ENCODE results near the gene ANKMY1. TPM values are rescaled to one million over a fixed set of nuclear protein-coding genes. Genes with fewer than 3 reads are reported as not detected.
A peak's percentile ranks its signal among the peaks of the same experiment; 100 is the strongest.

The ANKMY1 gene
- total and polyA plus RNA-seq, 2 of the 13 experiments (the other 11 are each of a cell fraction or from before 2014, with no cell fraction given), result 11.7 to 18.8 TPM

GRCh38 chr2:240579771-240580614 lies 22.2 kb upstream of the ANKMY1 start (continued):
- TF ChIP-seq TBL1XR1 (IDR thresholded peaks at IDR 0.05; ENCODE audit: borderline replicate concordance, low read length, partially characterized antibody), result no peak
- no peak for TF ChIP-seq ZNF282 (IDR thresholded peaks at IDR 0.05; ENCODE audit: partially characterized antibody)
- peak; percentile 83; the same call in 1 of the 2 replicates for TF ChIP-seq ZNF253 (CRISPR knock-in tag; IDR thresholded peaks at IDR 0.05; ENCODE audit: borderline replicate concordance)
- TF ChIP-seq ZNF556 (CRISPR knock-in tag; IDR thresholded peaks at IDR 0.05; ENCODE audit: borderline replicate concordance), result peak; percentile 28; the same call in 1 of the 2 replicates
- 0 out of 2 replicates have a peak, but pooled peaks have one; percentile 61 for TF ChIP-seq AHDC1 (CRISPR knock-in tag; IDR thresholded peaks at IDR 0.05; ENCODE audit: borderline replicate concordance)
- TF ChIP-seq TEF (CRISPR knock-in tag; IDR thresholded peaks at IDR 0.05), result no peak
- TF ChIP-seq SRSF4 (IDR thresholded peaks at IDR 0.05; ENCODE audit: low read depth, low read length, poor library complexity, severe bottlenecking), result no peak
- TF ChIP-seq NFKB2 (CRISPR knock-in tag; IDR thresholded peaks at IDR 0.05; ENCODE audit: borderline replicate concordance), result peak; percentile 60; the same call in 1 of the 2 replicates
- peak; percentile 92 for TF ChIP-seq ZBTB25 (CRISPR knock-in tag; IDR thresholded peaks at IDR 0.05)
- TF ChIP-seq ZNF180 (CRISPR knock-in tag; IDR thresholded peaks at IDR 0.05; ENCODE audit: borderline replicate concordance, low read depth), result no peak
- no peak for TF ChIP-seq BORCS8-MEF2B (CRISPR knock-in tag; IDR thresholded peaks at IDR 0.05)
- TF ChIP-seq PRDM10 (CRISPR knock-in tag; IDR thresholded peaks at IDR 0.05; ENCODE audit: low read depth), result peak; percentile 75
- TF ChIP-seq KLF11 (CRISPR knock-in tag; IDR thresholded peaks at IDR 0.05), result no peak
- peak; percentile 86 for TF ChIP-seq ZNF605 (CRISPR knock-in tag; IDR thresholded peaks at IDR 0.05)
- TF ChIP-seq IRX3 (CRISPR knock-in tag; IDR thresholded peaks at IDR 0.05; ENCODE audit: borderline replicate concordance, low read depth), result no peak
- peak; percentile 63; the same call in 1 of the 2 replicates for TF ChIP-seq NR0B2 (CRISPR knock-in tag; IDR thresholded peaks at IDR 0.05)

Data from HepG2 (cell line).